ENCODE data around the gene PRLR.

Gene PRLR

DNA sequence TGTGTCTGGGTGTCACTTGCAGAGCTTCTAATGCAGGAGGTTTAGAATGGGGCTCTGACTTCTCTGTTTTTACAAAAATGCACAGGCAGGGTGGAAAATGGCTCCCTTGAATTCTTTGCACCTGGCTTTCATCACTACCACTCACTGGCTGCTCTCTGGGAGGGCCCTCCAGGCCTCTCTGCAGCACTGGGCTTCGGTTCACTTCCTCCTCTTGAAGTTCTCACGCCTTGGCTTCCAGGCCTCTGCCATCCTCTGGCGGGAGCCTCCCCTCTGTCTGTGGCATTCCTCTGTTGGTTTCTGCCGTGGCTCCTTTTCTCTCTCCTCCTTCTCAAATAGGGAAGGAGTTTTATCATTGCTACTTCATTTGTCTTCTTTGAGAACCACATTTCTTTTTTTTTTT, 2.8 kb upstream of the PRLR start:
- no peak for DNase-seq

GRCh38 chr5:35232124-35232523, 1.8 kb upstream of the PRLR start:
- DNase-seq = no peak

DNA sequence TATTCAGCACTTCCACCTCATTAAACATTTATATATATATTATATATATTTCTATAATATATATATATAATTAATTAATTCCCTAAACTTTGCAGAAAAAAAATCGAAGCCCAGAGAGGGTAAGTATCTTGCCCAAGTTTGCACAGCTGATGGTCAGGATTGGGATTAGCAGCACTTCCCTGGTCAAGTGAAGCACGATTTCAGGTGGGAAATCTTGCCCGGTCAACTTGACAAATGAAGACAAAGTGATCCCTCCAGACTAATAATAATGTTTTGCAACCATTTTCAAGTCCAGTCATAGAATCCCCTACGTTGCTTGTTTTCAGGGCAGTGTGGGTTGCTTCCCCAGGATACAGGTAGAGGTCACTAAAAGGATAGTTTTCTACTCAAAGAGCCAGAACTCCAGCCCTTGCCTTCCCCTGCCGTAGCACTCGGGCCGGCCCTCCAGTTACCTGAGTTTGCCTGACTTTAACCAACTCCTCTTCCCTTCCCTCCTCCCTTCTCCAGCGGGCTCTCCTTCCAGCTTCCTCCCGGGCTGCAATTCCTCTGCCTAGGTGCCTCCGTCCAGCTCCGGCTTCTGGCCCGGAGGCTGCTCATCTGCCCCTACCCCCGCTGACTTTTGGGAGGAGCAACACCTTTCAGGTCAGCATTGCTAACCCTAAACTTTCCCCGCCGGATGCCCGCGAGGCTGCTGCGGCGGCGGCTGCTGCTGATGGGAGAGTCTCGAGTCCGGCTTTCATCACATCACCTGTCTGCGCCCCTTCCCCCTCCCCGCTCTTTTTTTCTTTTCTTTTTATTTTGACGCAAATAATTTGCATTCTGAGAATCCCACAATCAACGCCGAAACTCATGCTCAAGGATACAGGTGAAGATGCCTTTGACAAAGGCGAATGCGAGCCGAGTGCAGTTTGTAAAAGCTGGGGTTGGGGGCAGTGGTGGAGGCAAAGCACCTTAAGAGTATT, 930 bp downstream of the PRLR start:
- DNase-seq = no peak

GRCh38 chr5:35228310-35228709, 2.0 kb downstream of the PRLR start:
- DNase-seq = no peak

DNA sequence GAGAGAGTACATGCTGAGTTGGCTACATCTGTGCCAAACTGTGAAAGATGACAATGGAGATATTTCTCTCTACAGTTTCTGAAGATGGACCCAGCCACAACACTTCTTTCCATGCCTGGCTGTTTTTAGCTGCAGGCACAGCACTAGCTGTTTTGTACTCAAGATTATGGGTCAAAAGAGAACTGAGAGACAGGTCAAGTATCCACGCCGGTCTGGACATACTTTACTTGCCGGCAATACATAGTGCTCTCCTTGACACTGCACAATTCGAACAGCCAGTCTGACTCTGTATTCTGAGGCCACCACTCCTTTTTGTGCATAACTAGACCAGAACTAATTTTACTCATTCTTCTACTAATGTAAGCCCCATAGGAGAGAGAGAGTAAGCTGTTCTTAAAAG, 2.6 kb downstream of the PRLR start:
- no peak for DNase-seq

DNA sequence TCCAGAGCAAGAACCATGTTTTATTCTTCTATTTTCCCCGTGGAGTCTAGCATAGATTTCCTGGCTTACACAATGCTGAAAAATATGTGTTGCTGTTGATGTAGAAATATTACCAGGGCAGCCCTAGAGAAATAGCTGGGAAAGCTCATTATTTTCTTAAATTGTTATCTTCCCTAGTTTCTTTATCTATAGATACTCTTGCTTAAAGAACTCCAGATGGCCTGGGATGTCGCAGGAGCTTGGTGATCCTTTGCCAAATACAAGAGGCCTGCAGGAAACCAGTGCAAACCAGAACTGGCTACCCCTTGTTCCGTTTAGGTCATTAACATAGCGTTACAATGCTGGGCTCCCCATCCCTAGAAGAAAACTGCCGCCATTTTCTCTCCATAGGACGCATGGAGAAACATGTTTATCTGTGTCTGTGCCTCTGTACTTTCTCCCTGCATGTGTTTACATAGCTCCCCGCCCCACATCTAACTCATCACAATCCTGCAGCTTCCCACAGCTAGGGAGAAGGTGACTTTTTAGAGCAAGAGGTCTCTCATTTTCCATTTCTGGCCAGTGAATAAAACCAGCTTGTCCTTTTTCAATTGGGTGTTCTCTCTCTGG, 6.4 kb downstream of the PRLR start:
- no peak for DNase-seq

DNA sequence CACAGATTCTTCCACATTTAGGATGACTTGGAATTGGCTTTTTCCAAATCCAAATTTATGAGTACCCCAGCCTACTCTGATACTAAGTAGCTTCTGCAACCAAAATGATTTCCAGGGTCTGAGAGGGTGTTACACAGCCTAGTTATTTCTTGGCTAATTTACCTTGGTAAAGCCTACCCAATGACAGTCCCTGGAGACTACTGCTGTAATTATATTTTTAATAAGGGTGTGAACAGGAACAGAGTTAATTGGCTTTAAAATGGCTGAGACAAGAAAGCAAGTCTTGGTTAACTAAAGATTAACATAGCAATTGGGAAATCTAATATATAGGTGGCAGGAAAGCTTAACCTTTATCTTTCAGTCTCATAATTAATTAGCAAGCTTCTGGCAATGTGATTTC, 9.3 kb downstream of the PRLR start:
- DNase-seq = no peak

GRCh38 chr5:35218981-35219380, 11.3 kb downstream of the PRLR start:
- DNase-seq = no peak

GRCh38 chr5:35214051-35214450, 16.2 kb downstream of the PRLR start:
- DNase-seq = no peak

DNA sequence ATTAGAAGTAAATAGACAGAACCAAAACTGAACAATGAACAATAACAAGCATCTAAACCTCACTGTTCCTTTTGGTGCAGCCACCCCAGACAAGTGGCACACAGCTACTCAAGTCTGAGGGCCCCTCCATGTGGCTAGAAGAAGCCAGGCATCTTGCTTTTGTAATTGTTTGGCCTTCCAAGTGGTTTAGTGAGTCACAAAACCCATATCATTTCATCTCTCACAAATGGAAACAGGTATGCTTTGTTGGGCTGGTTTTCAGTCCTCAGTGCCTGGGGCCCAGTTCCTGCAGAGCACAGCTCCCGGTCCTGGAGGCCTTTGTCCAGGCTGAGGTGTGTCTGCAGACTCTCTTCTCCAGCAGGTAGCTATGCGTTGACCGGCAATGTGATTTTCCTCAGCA, 16.7 kb downstream of the PRLR start:
- no peak for DNase-seq

GRCh38 chr5:35212122-35212982, 17.9 kb downstream of the PRLR start:
- DNase-seq = no peak

GRCh38 chr5:35209862-35210261, 20.4 kb downstream of the PRLR start:
- DNase-seq = no peak

GRCh38 chr5:35205606-35206005, 24.7 kb downstream of the PRLR start:
- DNase-seq = no peak

DNA sequence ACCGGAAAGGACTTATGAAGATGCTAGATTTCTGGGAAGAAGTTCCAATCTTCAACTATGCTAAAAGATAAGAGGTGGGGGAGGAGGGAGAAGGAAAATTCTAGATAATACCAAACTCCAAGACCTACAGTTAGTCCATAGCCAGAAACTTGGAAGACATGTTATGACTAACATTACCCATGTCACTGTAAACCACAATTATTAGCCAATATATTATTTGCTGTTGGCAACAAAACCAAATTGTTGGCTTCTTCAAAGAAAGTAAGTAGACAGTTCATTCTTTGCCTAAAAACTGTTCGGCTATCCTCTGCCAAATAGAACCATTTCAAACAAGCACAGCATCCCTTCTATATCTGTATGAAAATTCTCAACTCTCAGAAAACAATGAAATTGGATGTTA, 25.1 kb downstream of the PRLR start:
- DNase-seq = no peak

DNA sequence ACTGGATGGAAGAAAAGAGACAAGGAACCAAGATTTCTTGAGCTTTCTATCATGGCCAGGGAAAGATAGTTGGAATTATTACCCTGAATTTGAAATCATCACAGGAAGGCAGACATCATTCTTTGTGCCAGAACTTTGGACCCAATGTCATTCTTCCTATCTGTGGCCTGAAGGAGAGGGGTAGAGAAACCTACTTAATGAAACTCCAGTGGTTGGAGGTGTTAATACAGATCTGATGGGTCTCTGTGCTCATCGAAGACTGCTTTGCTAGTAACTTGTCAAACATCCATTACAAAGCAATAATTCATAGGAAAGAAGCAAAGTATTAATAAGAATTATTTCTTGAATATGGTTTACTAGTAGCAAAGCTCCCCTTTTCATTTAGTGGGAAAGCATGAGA, 26.9 kb downstream of the PRLR start:
- no peak for DNase-seq

- no peak for DNase-seq
Observed at GRCh38 chr5:35202319-35203111, 27.8 kb downstream of the PRLR start.

- DNase-seq = no peak
Observed at GRCh38 chr5:35201291-35201690, 29.0 kb downstream of the PRLR start.

- DNase-seq = no peak
Observed at GRCh38 chr5:35199886-35200285, 30.4 kb downstream of the PRLR start.

DNA sequence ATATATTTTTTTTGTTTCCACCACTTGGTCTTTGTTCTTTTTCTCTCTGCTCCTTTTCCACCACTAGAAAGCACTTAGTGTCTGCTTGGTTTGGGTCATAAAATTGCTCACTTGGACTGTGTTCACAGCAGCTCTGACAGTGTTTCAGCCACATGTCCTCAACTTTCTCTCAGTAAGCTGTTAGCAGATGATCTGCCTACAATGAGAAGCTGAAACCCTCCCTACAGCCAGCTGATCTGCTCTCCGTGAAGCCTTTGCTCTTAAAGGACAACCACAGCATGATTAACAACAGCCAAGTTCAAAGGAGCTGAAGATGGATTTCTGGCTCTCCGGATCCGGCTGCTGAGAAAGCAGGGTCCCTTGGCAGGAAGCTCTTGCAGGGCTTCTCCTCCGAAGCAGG, 31.6 kb downstream of the PRLR start:
- no peak for DNase-seq

GRCh38 chr5:35198075-35198474, 32.2 kb downstream of the PRLR start:
- DNase-seq = no peak

- DNase-seq = no peak
Observed at GRCh38 chr5:35197351-35197750, 32.9 kb downstream of the PRLR start.

DNA sequence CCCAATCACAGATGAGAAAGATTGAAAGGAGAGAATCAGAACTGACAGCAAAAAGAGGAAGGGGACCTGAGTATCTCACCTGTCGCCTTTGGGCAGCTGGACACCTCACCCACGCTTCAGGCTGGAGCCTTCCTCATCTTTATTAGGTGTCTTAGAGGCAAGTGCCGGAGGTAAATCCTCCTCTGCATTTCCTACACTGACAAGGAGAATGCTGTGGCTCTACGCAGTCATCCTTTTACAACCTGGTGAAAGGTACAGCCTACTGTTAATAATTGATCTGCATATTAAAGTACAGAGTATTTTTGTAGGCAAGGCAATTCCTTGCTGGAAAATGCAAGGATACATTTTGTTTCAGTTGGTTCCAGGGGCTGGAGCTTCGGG, 34.8 kb downstream of the PRLR start:
- no peak for DNase-seq

Measured in NCI-H524 treated with DMSO at 0.1 percent for 48 hours (cell line).